ENCODE data around the gene ACAN. TPM values are rescaled to one million over a fixed set of nuclear protein-coding genes. Genes with fewer than 3 reads are reported as not detected.

ACAN gene
- polyA plus RNA-seq, 3 donors: not detected

DNA sequence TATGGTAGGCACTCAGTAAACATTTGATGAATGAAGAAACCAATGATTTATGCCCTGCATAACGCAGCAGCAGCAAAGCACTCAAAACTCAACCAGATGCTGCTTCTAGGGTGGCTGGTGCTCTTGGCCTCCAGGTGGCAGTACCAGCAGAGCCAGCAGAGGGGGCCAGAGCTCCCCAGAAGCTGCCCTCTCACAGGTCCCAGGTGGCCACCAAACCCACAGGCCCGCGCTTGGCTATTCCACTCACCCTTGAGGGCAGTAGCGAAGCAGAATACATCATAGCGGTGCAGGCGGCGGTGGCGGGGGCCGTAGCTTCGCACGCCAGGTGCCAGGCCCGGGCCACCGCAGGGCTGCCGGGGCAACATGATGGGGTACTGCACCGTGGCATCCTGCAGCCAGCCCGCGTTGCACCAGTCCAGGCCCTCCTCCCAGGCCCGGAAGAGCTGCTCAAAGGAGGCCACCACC lies 75.5 kb downstream of the ACAN start:
- Histone ChIP-seq H3K9me3 (replicated peaks in 1 of 2; ENCODE audit: control insufficient read depth in 1 of 2, insufficient read depth in 1 of 2, low read length in 2 of 2) (no peaks in the 10 kb centered on the region), H3K4me1 (ENCODE audit: control insufficient read depth in 1 of 2, insufficient read depth in 2 of 2, low read length in 2 of 2) (no peaks in the 10 kb centered on the region), H4K20me1 (ENCODE audit: insufficient read depth, low read length) (no peaks in the 10 kb centered on the region), H3K36me3 (replicated peaks in 1 of 2; ENCODE audit: control insufficient read depth in 1 of 2, insufficient read depth in 2 of 2, low read length in 2 of 2) (no peaks in the 10 kb centered on the region), H3K27ac (ENCODE audit: low read depth in 1 of 2, low read length in 2 of 2) (no peak overlapping the region), H3K9ac (ENCODE audit: insufficient read depth, low read length, poor library complexity, severe bottlenecking) (no peak overlapping the region), H3K4me3 (replicated peaks in 1 of 3; ENCODE audit: low read depth in 2 of 3, low read length in 3 of 3) (no peak overlapping the region), H3K4me2 (replicated peaks; ENCODE audit: extremely low read depth, low read length, poor library complexity, severe bottlenecking) (no peak overlapping the region), H2AFZ (ENCODE audit: insufficient read depth, low read depth, low read length, poor library complexity, severe bottlenecking) (no peak overlapping the region), H3K79me2 (ENCODE audit: insufficient read depth, low read length) (no peaks in the 10 kb centered on the region), H3K27me3 (ENCODE audit: control insufficient read depth in 2 of 2, insufficient read depth in 2 of 2, low read length in 2 of 2) (no peaks in the 10 kb centered on the region)
- no peak for DNase-seq
- WGBS (ENCODE audit: insufficient coverage): 81% methylated on average over 18 of the region's 18 CpGs
- no peak overlapping the region for H3K27ac Mint-ChIP-seq
- no peak overlapping the region for H3K4me3 Mint-ChIP-seq
- TF ChIP-seq, protein P1, sequence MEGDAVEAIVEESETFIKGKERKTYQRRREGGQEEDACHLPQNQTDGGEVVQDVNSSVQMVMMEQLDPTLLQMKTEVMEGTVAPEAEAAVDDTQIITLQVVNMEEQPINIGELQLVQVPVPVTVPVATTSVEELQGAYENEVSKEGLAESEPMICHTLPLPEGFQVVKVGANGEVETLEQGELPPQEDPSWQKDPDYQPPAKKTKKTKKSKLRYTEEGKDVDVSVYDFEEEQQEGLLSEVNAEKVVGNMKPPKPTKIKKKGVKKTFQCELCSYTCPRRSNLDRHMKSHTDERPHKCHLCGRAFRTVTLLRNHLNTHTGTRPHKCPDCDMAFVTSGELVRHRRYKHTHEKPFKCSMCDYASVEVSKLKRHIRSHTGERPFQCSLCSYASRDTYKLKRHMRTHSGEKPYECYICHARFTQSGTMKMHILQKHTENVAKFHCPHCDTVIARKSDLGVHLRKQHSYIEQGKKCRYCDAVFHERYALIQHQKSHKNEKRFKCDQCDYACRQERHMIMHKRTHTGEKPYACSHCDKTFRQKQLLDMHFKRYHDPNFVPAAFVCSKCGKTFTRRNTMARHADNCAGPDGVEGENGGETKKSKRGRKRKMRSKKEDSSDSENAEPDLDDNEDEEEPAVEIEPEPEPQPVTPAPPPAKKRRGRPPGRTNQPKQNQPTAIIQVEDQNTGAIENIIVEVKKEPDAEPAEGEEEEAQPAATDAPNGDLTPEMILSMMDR (IDR thresholded peaks at IDR 0.05): peak; percentile 39
- no peaks in the 10 kb centered on the region for H3K9me3 Mint-ChIP-seq
- no peaks in the 10 kb centered on the region for H3K36me3 Mint-ChIP-seq
- no peaks in the 10 kb centered on the region for H3K4me1 Mint-ChIP-seq
- intact Hi-C loops (cut with micrococcal nuclease): no loop called here
- H3K27me3 Mint-ChIP-seq (ENCODE audit: low read depth in 3 of 3): peaks cover 0 to 5% (median 2%) of the 10 kb centered on the region in 3 donors

GRCh38 chr15:88880944-88881740 lies 77.9 kb downstream of the ACAN start:
- Histone ChIP-seq H3K4me2 (replicated peaks; ENCODE audit: extremely low read depth, low read length, poor library complexity, severe bottlenecking) (no peak overlapping the region), H3K79me2 (ENCODE audit: insufficient read depth, low read length) (no peaks in the 10 kb centered on the region), H3K27me3 (ENCODE audit: control insufficient read depth in 2 of 2, insufficient read depth in 2 of 2, low read length in 2 of 2) (no peaks in the 10 kb centered on the region), H3K9ac (ENCODE audit: insufficient read depth, low read length, poor library complexity, severe bottlenecking) (no peak overlapping the region), H3K9me3 (replicated peaks in 1 of 2; ENCODE audit: control insufficient read depth in 1 of 2, insufficient read depth in 1 of 2, low read length in 2 of 2) (no peaks in the 10 kb centered on the region), H3K36me3 (replicated peaks in 1 of 2; ENCODE audit: control insufficient read depth in 1 of 2, insufficient read depth in 2 of 2, low read length in 2 of 2) (no peaks in the 10 kb centered on the region), H4K20me1 (ENCODE audit: insufficient read depth, low read length) (no peaks in the 10 kb centered on the region), H2AFZ (ENCODE audit: insufficient read depth, low read depth, low read length, poor library complexity, severe bottlenecking) (no peak overlapping the region), H3K4me1 (ENCODE audit: control insufficient read depth in 1 of 2, insufficient read depth in 2 of 2, low read length in 2 of 2) (no peaks in the 10 kb centered on the region), H3K27ac (ENCODE audit: low read depth in 1 of 2, low read length in 2 of 2) (no peak overlapping the region), H3K4me3 (replicated peaks in 1 of 3; ENCODE audit: low read depth in 2 of 3, low read length in 3 of 3) (no peak overlapping the region)
- peaks cover 0 to 5% (median 5%) of the 10 kb centered on the region in 3 donors for H3K27me3 Mint-ChIP-seq (ENCODE audit: low read depth in 3 of 3)
- no peaks in the 10 kb centered on the region for H3K36me3 Mint-ChIP-seq
- DNase-seq: no peak
- H3K4me3 Mint-ChIP-seq: no peak overlapping the region
- no peaks in the 10 kb centered on the region for H3K9me3 Mint-ChIP-seq
- H3K27ac Mint-ChIP-seq: peak overlapping the region in 1 of 7 donors; percentile 32
- TF ChIP-seq, protein P1 (IDR thresholded peaks at IDR 0.05): no peak
- H3K4me1 Mint-ChIP-seq: no peaks in the 10 kb centered on the region
- intact Hi-C loops (cut with micrococcal nuclease): no loop called here
- 96% methylated on average over 26 of the region's 31 CpGs for WGBS (ENCODE audit: insufficient coverage)

All from CD14-positive monocyte (primary cell).